OCI-LY1 (cell line): ENCODE measurements around the gene RUNX1.

ENCODE experiments used
- H2AFZ ChIP-seq: fragments of 200-600 bp; sonication (generic), shearing (Covaris generic); 2 replicates; pipeline ENCODE4 v1.6.0; 2014; ENCODE audit warnings: antibody characterized with exemption, mild to moderate bottlenecking, low read length
- H3F3A ChIP-seq: fragments of 200-600 bp; sonication (generic), shearing (Covaris generic); 2 replicates; pipeline ENCODE4 v1.6.0; 2014; ENCODE audit warnings: mild to moderate bottlenecking, antibody characterized with exemption, low read length, moderate library complexity; ENCODE audit not compliant: insufficient read depth
- H3K27ac ChIP-seq: fragments of 200-600 bp; sonication (generic); 2 replicates; pipeline ENCODE4 v1.5.1; 2014; ENCODE audit warnings: low read length, mixed run types, mild to moderate bottlenecking, low read depth; ENCODE audit not compliant: poor library complexity, severe bottlenecking
- H3K27me3 ChIP-seq: fragments of 200-600 bp; sonication (generic); 2 replicates; pipeline ENCODE4 v1.6.0; 2014; ENCODE audit warnings: antibody characterized with exemption, mild to moderate bottlenecking, low read length, moderate library complexity; ENCODE audit not compliant: insufficient read depth
- H3K36me3 ChIP-seq: fragments of 200-600 bp; sonication (generic); 2 replicates; pipeline ENCODE4 v1.6.1; 2014; ENCODE audit warnings: mild to moderate bottlenecking, antibody characterized with exemption, low read length, moderate library complexity, mixed read lengths; ENCODE audit not compliant: insufficient read depth
- H3K4me1 ChIP-seq: fragments of 200-600 bp; sonication (generic); 2 replicates; pipeline ENCODE4 v1.5.1; 2014; ENCODE audit warnings: mild to moderate bottlenecking, low read length, moderate library complexity; ENCODE audit not compliant: insufficient read depth, severe bottlenecking
- H3K4me2 ChIP-seq: fragments of 200-600 bp; sonication (generic), shearing (Covaris generic); 2 replicates; pipeline ENCODE4 v1.6.1; 2014; ENCODE audit warnings: low read length
- H3K4me3 ChIP-seq: fragments of 200-600 bp; sonication (generic); 2 replicates; pipeline ENCODE4 v1.5.1; 2014; ENCODE audit warnings: low read length, low read depth, mild to moderate bottlenecking, mixed read lengths; ENCODE audit not compliant: poor library complexity, severe bottlenecking
- H3K79me2 ChIP-seq: fragments of 200-600 bp; shearing (Covaris generic); 2 replicates; pipeline ENCODE4 v1.6.1; 2016; ENCODE audit warnings: mixed run types, low read length, mixed read lengths; ENCODE audit not compliant: insufficient read depth
- H3K9ac ChIP-seq: fragments of 200-600 bp; sonication (generic), shearing (Covaris generic); 2 replicates; pipeline ENCODE4 v1.6.1; 2014; ENCODE audit warnings: mild to moderate bottlenecking, low read length, mixed read lengths
- H3K9me2 ChIP-seq: fragments of 200-600 bp; sonication (generic), shearing (Covaris generic); 2 replicates; pipeline ENCODE4 v1.6.1; 2014; ENCODE audit warnings: low read depth, mild to moderate bottlenecking, low read length, mixed read lengths
- H3K9me3 ChIP-seq: fragments of 200-600 bp; shearing (Covaris generic); 2 replicates; pipeline ENCODE4 v1.6.1; 2014; ENCODE audit warnings: low read length, mixed read lengths
- H4K20me1 ChIP-seq: fragments of 200-600 bp; sonication (generic), shearing (Covaris generic); 2 replicates; pipeline ENCODE4 v1.6.0; 2016; ENCODE audit warnings: mild to moderate bottlenecking, low read length; ENCODE audit not compliant: insufficient read depth
- EZH2 ChIP-seq: fragments of 200-600 bp; sonication (generic), shearing (Covaris generic); IDR thresholded peaks from 2 replicates; pipeline ENCODE4 v1.8.0; 2017; ENCODE audit warnings: borderline replicate concordance, mixed run types, mild to moderate bottlenecking, antibody characterized with exemption, low read length, moderate library complexity, mixed read lengths
- TF ChIP-seq, protein P1 (sequence below): fragments of 200-600 bp; sonication (generic), shearing (Covaris generic); IDR thresholded peaks from 2 replicates; pipeline ENCODE4 v1.5.1; 2017; ENCODE audit warnings: mild to moderate bottlenecking, antibody characterized with exemption, low read length, moderate library complexity, mixed read lengths

RUNX1 gene

DNA sequence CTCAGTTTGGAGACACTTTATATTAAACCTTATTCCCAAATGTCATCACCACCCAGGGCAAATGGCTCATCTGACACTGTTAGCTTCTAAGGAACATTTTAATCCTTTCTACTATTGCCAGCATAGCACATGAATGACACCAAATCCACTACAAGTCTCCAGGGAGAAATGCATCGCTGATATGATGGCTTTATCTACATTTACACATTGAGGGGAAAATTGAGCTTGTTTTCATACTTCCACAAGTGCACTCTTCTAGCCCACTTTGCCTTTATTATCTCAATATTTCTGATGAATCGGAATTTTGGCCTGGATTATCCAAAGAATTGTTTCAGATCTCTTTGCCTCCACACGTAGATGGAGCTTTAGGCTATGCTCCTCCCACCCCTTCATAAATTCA lies 75.4 kb downstream of the RUNX1 start:
- H3K9me3 ChIP-seq, result no peaks in the 10 kb centered on the region
- no peaks in the 10 kb centered on the region for H3F3A ChIP-seq
- H3K27ac ChIP-seq, result peak overlapping the region; percentile 54
- H3K9ac ChIP-seq, result no peak overlapping the region
- no peaks in the 10 kb centered on the region for H4K20me1 ChIP-seq
- H3K4me2 ChIP-seq, result peak overlapping the region; percentile 60
- H3K4me3 ChIP-seq, result peak overlapping the region; percentile 13
- no peak for TF ChIP-seq EZH2
- TF ChIP-seq, protein P1, sequence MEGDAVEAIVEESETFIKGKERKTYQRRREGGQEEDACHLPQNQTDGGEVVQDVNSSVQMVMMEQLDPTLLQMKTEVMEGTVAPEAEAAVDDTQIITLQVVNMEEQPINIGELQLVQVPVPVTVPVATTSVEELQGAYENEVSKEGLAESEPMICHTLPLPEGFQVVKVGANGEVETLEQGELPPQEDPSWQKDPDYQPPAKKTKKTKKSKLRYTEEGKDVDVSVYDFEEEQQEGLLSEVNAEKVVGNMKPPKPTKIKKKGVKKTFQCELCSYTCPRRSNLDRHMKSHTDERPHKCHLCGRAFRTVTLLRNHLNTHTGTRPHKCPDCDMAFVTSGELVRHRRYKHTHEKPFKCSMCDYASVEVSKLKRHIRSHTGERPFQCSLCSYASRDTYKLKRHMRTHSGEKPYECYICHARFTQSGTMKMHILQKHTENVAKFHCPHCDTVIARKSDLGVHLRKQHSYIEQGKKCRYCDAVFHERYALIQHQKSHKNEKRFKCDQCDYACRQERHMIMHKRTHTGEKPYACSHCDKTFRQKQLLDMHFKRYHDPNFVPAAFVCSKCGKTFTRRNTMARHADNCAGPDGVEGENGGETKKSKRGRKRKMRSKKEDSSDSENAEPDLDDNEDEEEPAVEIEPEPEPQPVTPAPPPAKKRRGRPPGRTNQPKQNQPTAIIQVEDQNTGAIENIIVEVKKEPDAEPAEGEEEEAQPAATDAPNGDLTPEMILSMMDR, result no peak
- H2AFZ ChIP-seq, result no peak overlapping the region
- no peaks in the 10 kb centered on the region for H3K27me3 ChIP-seq
- peaks cover 14% of the 10 kb centered on the region; the same call in 1 of the 2 replicates for H3K79me2 ChIP-seq
- H3K9me2 ChIP-seq, result no peaks in the 10 kb centered on the region
- peaks cover 38% of the 10 kb centered on the region for H3K4me1 ChIP-seq
- peaks cover 4% of the 10 kb centered on the region for H3K36me3 ChIP-seq

DNA sequence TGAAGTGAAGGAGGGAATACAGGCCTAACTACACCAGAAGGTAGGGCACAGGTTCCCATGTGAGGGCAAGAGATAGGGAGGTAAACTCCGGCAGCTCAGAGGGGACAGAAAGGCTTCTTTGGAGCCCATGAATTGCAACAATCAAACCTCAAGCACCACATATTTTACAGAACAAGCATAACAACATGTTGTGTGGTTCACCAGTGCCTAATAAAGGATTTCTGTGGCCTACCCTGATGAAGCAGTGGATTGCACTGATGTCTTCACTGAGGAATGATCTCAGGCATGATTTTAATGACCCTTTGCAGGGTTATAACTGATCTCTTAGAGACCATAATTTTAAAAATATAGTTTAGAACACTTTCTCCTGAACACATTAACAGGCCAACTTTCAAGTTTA lies 77.4 kb downstream of the RUNX1 start:
- Histone ChIP-seq H3K4me3 (no peak overlapping the region), H3K79me2 (peaks cover 14% of the 10 kb centered on the region; the same call in 1 of the 2 replicates), H3K9ac (no peak overlapping the region), H3K36me3 (peaks cover 11% of the 10 kb centered on the region), H3F3A (no peaks in the 10 kb centered on the region), H3K27ac (no peak overlapping the region), H3K4me2 (no peak overlapping the region), H3K9me3 (no peaks in the 10 kb centered on the region), H3K4me1 (peaks cover 38% of the 10 kb centered on the region), H3K27me3 (no peaks in the 10 kb centered on the region), H4K20me1 (no peaks in the 10 kb centered on the region), H2AFZ (no peak overlapping the region), H3K9me2 (no peaks in the 10 kb centered on the region)
- TF ChIP-seq EZH2, result no peak
- TF ChIP-seq, protein P1, result no peak

DNA sequence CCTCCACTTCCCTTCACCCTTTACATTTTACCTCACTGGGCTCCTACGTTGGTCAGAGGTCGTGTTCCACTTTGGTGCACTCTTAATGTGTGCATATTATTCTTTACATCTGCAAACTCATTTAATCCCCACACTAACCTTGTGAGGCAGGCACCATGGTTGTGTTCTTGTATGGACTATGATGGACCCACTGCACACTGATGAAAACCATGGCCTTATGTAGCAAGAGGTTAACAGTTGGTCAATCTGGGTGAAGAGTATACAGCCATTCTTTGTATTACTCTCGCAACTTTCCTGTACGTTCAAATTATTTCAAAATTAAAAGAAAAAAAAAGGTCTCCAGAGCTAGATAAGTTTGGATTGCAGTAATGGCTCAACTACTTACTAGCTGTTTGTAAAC lies 78.5 kb downstream of the RUNX1 start:
- H3K4me1 ChIP-seq, result peaks cover 27% of the 10 kb centered on the region
- H3K4me3 ChIP-seq, result no peak overlapping the region
- TF ChIP-seq EZH2, result no peak
- TF ChIP-seq, protein P1, result no peak
- H3K9me3 ChIP-seq, result no peaks in the 10 kb centered on the region
- H3K79me2 ChIP-seq, result peaks cover 14% of the 10 kb centered on the region; the same call in 1 of the 2 replicates
- H3K27me3 ChIP-seq, result no peaks in the 10 kb centered on the region
- no peaks in the 10 kb centered on the region for H3K9me2 ChIP-seq
- no peak overlapping the region for H3K27ac ChIP-seq
- no peak overlapping the region for H3K9ac ChIP-seq
- H4K20me1 ChIP-seq, result no peaks in the 10 kb centered on the region
- no peak overlapping the region for H3K4me2 ChIP-seq
- no peak overlapping the region for H2AFZ ChIP-seq
- H3F3A ChIP-seq, result no peaks in the 10 kb centered on the region
- H3K36me3 ChIP-seq, result peaks cover 15% of the 10 kb centered on the region
